HG02588 (cell line): Measurements from ENCODE around the gene PARM1.

Experiments
- ATAC-seq: cut with Tn5 transposase; IDR thresholded peaks from one replicate; pipeline ENCODE4 v1.9.1; 2021; ENCODE audit warnings: mild to moderate bottlenecking, moderate library complexity; ENCODE audit not compliant: unreplicated experiment

PARM1 gene

GRCh38 chr4:74942251-74942917 lies 9.5 kb downstream of the PARM1 start:
- no peak for ATAC-seq

- ATAC-seq: peak; percentile 51
These were observed 10.0 kb downstream of the PARM1 start for GRCh38 chr4:74942918-74943253.

DNA sequence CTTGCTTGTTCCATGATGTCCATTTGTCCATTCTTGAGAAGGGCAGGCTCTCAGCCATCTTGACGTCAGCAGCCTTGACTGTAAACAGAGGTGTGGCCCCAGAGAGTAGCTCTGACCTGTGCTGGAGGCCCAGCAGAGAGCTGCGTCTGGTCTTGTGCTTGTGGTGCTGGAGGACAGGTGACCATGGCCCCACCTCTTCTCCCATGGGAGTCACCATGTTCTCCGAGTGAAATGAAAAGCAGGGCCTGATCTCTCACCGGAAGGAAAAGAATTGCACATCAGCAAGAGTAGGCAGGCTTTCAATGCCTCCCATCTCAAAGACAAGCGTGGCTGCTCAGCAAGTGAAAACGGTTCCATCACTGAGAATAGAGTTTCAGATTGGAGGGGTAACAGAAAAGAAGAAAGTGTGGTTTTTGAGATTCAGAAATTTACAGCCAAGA lies 11.5 kb downstream of the PARM1 start:
- ATAC-seq: no peak

DNA sequence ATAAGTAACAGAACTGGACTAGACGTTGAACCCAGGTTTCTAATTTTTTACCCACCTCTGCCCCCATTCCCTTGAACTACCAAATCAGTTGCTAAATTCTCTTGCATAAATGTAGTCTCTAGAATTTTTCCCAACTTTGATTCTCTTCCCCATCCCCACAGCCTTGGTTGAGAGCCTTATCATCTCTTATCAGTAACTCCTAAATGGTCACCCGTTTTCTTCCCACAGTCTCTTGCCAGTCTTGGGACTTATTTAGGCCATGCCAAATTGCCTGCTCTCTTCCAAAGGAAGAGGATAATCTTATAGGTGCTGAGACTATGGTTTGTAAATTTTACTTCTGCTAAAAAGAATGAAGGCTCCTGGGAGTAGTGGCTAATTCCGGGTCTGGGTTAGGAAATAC lies 13.3 kb downstream of the PARM1 start:
- ATAC-seq: no peak

DNA sequence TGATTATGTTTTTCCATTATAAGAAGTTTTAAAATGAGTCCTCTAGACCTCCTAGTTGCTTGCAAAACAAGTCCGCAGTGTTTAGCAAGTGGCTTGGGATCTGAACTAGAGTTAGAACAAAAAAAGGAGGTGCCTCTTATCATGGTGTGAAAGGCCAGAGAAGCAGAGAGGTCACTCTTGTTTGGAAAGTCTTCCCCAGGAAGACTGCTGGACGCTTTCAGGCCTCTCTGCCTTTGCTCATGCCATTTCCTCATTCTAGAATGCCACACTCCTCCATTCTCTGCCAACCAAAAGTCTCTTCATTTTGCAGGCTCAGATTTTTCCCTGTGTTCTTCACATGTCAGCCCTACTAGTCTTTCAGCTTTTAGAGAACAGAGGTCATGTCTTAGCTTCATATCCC lies 14.9 kb downstream of the PARM1 start:
- ATAC-seq: no peak

- ATAC-seq: no peak
These were observed 15.3 kb downstream of the PARM1 start for GRCh38 chr4:74948236-74948635.

DNA sequence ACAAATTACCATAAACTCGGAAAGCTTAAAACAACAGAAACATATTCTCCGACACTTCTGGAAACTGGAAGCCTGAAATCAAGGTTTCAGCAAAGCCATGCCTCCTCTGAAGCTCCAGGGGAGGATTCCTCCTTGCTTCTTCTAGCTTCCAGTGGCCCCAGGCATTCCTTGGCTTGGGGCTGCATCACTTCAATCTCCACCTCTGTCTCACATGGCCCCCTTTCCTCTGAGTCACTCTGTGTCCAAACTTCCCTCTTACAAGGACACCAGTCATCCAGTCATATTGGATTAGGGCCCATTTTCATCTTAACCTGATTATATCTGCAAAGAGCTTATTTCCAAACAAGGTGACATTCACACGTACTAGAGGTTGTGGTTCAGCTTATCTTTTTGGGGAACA lies 17.3 kb downstream of the PARM1 start:
- no peak for ATAC-seq

- ATAC-seq: no peak
These were observed 18.0 kb downstream of the PARM1 start for GRCh38 chr4:74950882-74951281.

DNA sequence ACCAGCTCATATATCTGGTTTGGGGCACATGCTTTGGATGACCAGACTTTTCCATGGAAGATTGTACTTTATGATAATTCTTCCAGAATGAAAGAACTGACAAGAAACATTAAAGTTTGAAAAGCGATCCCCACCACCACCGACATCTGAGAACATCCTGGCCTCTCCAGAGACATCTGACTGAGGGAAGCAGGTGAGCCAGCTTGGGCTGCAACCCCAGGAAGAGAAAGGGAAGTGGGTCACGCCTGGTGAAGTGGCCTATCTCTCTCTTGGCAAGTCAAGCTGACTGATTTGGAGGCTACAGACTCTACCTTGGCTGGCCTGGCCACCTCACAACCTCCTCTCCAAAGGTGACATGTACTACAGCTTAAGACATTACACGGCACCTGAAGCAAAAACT lies 20.7 kb downstream of the PARM1 start:
- ATAC-seq: no peak

- ATAC-seq: no peak
These were observed 26.0 kb downstream of the PARM1 start for GRCh38 chr4:74958881-74959280.

DNA sequence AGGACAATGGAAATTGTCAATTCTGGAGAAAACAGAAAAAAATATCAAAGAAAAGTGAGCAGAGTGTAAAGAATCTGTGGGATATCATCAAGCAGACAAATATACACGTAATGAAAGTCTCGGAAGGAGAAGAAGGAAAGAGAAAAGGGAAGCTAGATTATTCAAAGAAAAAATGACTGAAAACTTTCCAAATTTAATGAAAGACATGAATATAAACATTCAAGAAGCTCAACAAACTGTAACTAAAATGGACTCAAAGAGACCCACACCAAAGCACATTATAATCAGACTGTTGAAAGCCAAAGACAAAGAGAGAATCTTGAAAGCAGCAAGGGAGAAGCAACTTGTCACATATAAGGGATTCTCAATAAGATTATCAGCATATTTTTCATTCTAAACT lies 28.3 kb downstream of the PARM1 start:
- no peak for ATAC-seq

GRCh38 chr4:74962584-74962983 lies 29.7 kb downstream of the PARM1 start:
- ATAC-seq: no peak

- no peak for ATAC-seq
These were observed 31.4 kb downstream of the PARM1 start for GRCh38 chr4:74964311-74964710.

DNA sequence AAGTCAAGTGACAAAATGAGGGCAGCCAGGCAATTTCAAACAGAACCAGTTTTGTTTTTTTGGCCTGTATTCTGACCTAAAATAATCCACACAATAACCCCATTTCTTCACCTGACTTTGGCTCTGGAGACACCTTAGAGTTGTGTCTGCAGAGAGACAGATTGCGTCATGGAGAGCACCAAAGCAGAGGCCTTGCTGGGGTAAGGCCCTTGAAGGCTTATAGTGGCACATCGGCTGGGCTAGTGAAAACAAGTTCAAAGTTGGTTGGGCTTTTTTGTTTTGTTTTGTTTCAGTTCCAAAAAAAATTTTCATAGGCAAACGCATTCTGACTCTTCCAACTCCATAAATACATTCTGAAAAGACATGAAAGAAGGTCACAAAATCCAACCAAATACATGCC lies 34.4 kb downstream of the PARM1 start:
- no peak for ATAC-seq

- peak; percentile 79 for ATAC-seq
These were observed 35.7 kb downstream of the PARM1 start for GRCh38 chr4:74968456-74969164.

DNA sequence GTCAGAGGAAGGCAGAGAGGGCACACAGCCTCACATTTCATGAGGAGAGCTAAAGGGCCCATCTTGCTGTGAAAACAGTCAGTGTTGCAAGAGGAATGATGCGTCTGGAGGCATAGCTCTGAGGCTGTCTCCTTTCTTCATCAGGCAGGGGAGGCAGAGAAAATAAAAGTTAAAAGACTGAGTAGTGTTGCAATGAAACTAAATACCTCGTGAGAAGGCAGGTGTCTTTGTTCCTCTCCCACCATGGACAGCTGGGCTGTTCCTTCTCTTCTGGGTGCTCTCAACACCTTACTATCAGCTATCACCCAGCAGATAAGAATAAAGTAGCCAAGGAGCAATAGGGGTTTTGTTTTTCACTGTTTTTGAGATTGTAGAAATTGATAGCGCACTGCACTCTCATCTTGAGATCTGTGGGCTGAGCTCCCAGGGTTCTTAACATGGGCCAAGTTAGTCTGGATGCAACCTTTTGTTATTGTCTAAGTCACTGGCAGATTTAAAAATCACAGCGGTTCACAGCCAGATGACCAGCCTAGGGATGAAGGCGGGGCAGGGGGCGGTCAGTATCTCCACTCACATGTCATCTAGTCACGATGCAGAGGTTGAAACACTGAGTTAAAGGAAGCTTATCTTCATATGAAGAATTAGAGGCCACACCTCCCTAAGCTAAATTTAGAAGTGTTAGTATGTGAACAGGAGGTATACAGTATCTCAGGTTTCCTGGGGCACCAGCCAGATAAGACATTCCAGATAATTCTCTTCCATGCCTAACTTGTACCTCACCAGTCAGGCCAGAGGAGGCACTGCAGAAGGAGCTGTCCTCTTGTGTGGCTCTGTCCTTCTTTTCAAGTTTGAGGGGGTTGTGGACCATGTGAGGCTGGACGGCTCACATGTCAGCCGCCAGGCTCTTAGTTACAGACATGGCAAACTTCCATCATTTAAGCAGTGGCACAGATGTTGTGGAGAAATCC lies 36.9 kb downstream of the PARM1 start:
- ATAC-seq: no peak

DNA sequence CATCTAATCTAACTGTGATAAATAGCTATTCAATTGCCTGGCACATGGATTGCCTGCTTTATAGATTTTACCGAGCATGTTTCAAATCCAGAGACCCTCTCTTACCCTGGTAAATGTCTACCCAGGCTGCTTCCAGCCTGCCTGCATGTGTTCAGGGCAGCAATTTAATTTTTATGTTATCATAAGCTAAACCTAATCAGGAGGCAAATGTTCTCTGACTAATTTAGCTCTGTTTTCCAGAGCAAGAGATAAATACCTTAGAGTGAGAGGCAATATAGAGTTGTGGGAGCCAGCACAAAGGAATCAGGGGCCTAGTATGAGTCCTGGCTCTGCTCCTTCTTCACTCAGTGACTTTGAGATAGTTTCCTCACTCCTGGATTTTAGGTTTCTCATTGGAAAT lies 37.7 kb downstream of the PARM1 start:
- ATAC-seq: no peak

DNA sequence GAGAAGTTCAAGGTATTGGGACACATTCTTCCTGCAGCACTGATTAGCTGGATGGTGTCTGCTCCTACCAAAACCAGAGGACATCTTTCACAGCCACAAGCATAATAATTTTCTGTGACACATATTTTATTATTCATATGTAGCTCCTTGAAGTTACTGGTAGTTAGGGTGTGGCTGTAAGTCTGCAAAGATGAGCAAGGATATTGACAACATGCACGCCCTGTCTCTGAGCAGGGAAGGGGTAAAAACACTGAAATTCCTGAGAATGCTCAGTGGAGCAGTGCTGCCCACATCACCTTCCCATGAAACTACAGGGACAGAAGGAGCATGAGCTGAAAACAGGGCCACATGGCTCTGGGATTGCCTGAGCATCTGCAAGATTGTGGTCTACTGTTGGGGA lies 38.9 kb downstream of the PARM1 start:
- ATAC-seq: no peak

- no peak for ATAC-seq
These were observed 42.2 kb downstream of the PARM1 start for GRCh38 chr4:74975082-74975481.

- no peak for ATAC-seq
These were observed 43.2 kb downstream of the PARM1 start for GRCh38 chr4:74975848-74976824.
